K562 (cell line): Measurements from ENCODE around the gene RABGAP1L. TPM values are rescaled to one million over a fixed set of nuclear protein-coding genes. Genes with fewer than 3 reads are reported as not detected.

ENCODE experiments used
- BCOR ChIP-seq: fragments of 450-650 bp; IDR thresholded peaks from 2 replicates; pipeline ENCODE4 v1.6.1; 2016
- BRD9 ChIP-seq: fragments of 450-650 bp; IDR thresholded peaks from 2 replicates; pipeline ENCODE4 v1.6.1; 2018; ENCODE audit warnings: low read depth; ENCODE audit not compliant: partially characterized antibody
- CBX2 ChIP-seq: fragments of 200-600 bp; sonication (generic); IDR thresholded peaks from one replicate; pipeline ENCODE4 v1.6.1; 2012; ENCODE audit warnings: mild to moderate bottlenecking, low read length, inconsistent platforms; ENCODE audit not compliant: insufficient read depth, poor library complexity, severe bottlenecking
- CBX8 ChIP-seq: fragments of 200-600 bp; sonication (generic); IDR thresholded peaks from 2 replicates; pipeline ENCODE4 v1.6.1; 2012; ENCODE audit warnings: borderline replicate concordance, mixed run types, low read depth, mild to moderate bottlenecking, moderate library complexity, mixed read lengths, low read length, control low read depth, inconsistent platforms; ENCODE audit not compliant: poor library complexity, severe bottlenecking; ENCODE audit errors: extremely low read depth
- DACH1 ChIP-seq: fragments of 450-650 bp; IDR thresholded peaks from 2 replicates; pipeline ENCODE4 v1.6.1; 2018; ENCODE audit not compliant: partially characterized antibody
- FOXJ2 ChIP-seq: fragments of 200-800 bp; sonication (Bioruptor generic); IDR thresholded peaks from 2 replicates; pipeline ENCODE4 v1.6.1; 2016; ENCODE audit warnings: missing genetic modification characterization, missing compliant biosample characterization
- FOXK2 ChIP-seq, 2 experiments: fragments of 450-650 bp; IDR thresholded peaks in 1 of 2; conservative IDR thresholded peaks in 1 of 2; 2 replicates each; pipeline ENCODE4 v1.6.1; 2016; ENCODE audit warnings: low read depth in 2 of 2, mild to moderate bottlenecking in 1 of 2
- MCM7 ChIP-seq, 2 experiments: fragments of 450-650 bp; IDR thresholded peaks; 2 replicates each; pipeline ENCODE4 v1.6.1; 2016 to 2018
- POLR2AphosphoS5 ChIP-seq: IDR thresholded peaks from 2 replicates; pipeline ENCODE4 v1.6.1; 2011; ENCODE audit warnings: mild to moderate bottlenecking, low read depth, low read length, moderate library complexity; ENCODE audit not compliant: control insufficient read depth, insufficient read depth
- PRDM10 ChIP-seq: fragments of 450-650 bp; IDR thresholded peaks from 2 replicates; pipeline ENCODE4 v1.6.1; 2018; ENCODE audit not compliant: partially characterized antibody
- PRMT5 ChIP-seq: sonication (generic); formaldehyde crosslinking; IDR thresholded peaks from 2 replicates; pipeline ENCODE4 v1.5.0; 2020; ENCODE audit warnings: missing genetic modification reagents
- RBM25 ChIP-seq: fragments of 200-400 bp; formaldehyde crosslinking; IDR thresholded peaks from 2 replicates; pipeline ENCODE4 v1.6.1; 2018; ENCODE audit warnings: low read length, low read depth, moderate library complexity; ENCODE audit not compliant: severe bottlenecking
- TAF7 ChIP-seq: fragments of 450-650 bp; IDR thresholded peaks from 2 replicates; pipeline ENCODE4 v1.6.1; 2016; ENCODE audit warnings: missing genetic modification characterization, missing compliant biosample characterization
- TRIM24 ChIP-seq, 2 experiments: fragments of 450-650 bp; IDR thresholded peaks; 2 replicates each; pipeline ENCODE4 v1.6.1; 2016
- WHSC1 ChIP-seq: IDR thresholded peaks from one replicate; pipeline ENCODE4 v1.6.1; 2012; ENCODE audit warnings: low read length, control low read depth, inconsistent platforms
- ZBTB9 ChIP-seq: fragments of 450-650 bp; formaldehyde crosslinking; IDR thresholded peaks from 2 replicates; pipeline ENCODE4 v1.4.0; 2020; ENCODE audit warnings: mild to moderate bottlenecking, moderate library complexity
- ZNF263 ChIP-seq: sonication (generic); formaldehyde crosslinking; IDR thresholded peaks from 2 replicates; pipeline ENCODE4 v1.8.0; 2022; ENCODE audit warnings: mild to moderate bottlenecking, missing genetic modification reagents, borderline replicate concordance
- ZNF507 ChIP-seq: conservative IDR thresholded peaks from 2 replicates; pipeline ENCODE4 v1.6.1; 2017; ENCODE audit warnings: missing genetic modification characterization, missing compliant biosample characterization
- ZNF668 ChIP-seq: fragments of 250-450 bp; sonication (Bioruptor Pico); IDR thresholded peaks from 2 replicates; pipeline ENCODE4 v1.8.0; 2022; ENCODE audit warnings: mild to moderate bottlenecking, inconsistent platforms
- ZNF707 ChIP-seq: fragments of 250-450 bp; sonication (Bioruptor Pico); conservative IDR thresholded peaks from 2 replicates; pipeline ENCODE4 v1.8.0; 2022; ENCODE audit warnings: inconsistent platforms, mild to moderate bottlenecking, moderate library complexity
- polyA plus RNA-seq, 8 experiments: library from polyadenylated mRNA; depleted of rRNA in 4 of 8; stranded (reverse) in 5 of 8; unstranded in 3 of 8; fragments of >200 nt; fragmentation: Nextera tagmentation in 2 of 8; fragmentation: Illumina TruSeq in 1 of 8; extraction: Ambion mirVana in 2 of 8; extraction: Trizol in 1 of 8; gene quantifications; 2 replicates each; pipeline versions ENCODE4 v1.2.1 to v1.2.3, GENCODE V29; 2011 to 2014; ENCODE audit warnings: inconsistent platforms in 1 of 8, missing spikeins in 1 of 8
- total RNA-seq, 7 experiments: library from RNA; depleted of rRNA in 6 of 7; stranded (reverse); fragments of >200 nt in 6 of 7; fragmentation: Illumina TruSeq in 2 of 7; extraction: Trizol in 2 of 7; gene quantifications; 2 replicates each; pipeline versions ENCODE4 v1.2.1 to v1.2.3, GENCODE V29; 2011 to 2021; ENCODE audit warnings: low replicate concordance in 1 of 7
- TF ChIP-seq, protein P1 (sequence below): sonication (generic); formaldehyde crosslinking; IDR thresholded peaks from 2 replicates; pipeline ENCODE4 v1.8.0; 2023; ENCODE audit warnings: mild to moderate bottlenecking, missing genetic modification reagents

The RABGAP1L gene
- total and polyA plus RNA-seq, 9 of the 15 experiments (the other 6 are each of a cell fraction or from before 2014, with no cell fraction given): 16.5 to 44.9 (median 26.7) TPM

DNA sequence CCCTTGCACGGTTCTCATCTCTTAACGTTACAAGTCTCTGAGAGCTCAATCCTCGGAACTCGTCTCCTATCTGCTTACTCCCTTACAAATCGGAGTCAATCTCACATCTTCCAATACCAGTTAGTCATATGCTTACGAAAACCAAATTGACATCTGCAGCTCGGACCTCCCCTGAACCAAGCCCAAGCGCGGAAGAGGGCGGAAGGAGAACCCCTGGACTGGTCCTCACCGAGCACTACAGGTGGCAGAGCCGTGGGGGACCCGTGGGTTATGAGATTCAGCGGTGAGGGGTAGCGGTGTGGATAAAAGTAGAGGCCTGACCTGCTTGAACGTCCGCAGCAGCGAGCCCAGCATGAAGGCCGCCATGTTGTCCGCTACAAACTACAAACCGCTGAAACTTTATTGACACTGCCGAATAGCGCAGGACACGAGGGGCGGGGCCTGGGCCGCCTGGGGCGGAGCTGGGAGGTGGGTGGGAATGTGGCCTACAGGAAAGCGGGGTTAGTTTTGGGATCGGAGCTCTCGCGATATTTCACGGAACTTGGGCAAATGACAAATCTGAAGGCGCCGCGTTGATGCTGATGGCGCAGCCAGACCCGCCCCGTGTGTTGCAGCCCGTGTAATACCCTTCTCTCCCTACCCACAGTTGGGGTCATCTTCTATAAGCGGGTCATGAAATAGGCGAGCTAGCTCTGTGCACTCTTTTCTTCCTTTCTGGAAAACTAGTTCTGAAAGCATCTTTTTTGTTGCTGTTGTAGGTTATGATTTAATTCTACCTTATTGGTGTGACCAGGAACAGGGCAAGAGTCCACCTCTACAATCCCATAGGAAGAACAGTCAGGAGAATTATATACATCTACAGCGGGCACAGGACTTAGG, 864.0 kb downstream of the RABGAP1L start, which contains the start of gene MRPS14 (continued):
- TF ChIP-seq FOXK2 (conservative IDR thresholded peaks at IDR 0.05 in 1 of 2, IDR thresholded peaks at IDR 0.05 in 1 of 2; ENCODE audit: low read depth in 2 of 2): peak; percentile 92 to 96
- no peak for TF ChIP-seq CBX2
- peak; percentile 19 for TF ChIP-seq BRD9
- 0 out of 2 replicates have a peak, but pooled peaks have one; percentile 17 for TF ChIP-seq ZBTB9 (CRISPR knock-in tag)
- no peak for TF ChIP-seq PRMT5 (CRISPR knock-in tag)
- TF ChIP-seq PRDM10: peak; percentile 4
- TF ChIP-seq ZNF668 (CRISPR knock-in tag): no peak
- TF ChIP-seq CBX8: no peak
- TF ChIP-seq ZNF707: no peak
- TF ChIP-seq TRIM24 (IDR thresholded peaks at IDR 0.05): no peak; a peak in 1 of 4 replicates
- peak; percentile 92 for TF ChIP-seq POLR2AphosphoS5
- TF ChIP-seq DACH1: no peak
- TF ChIP-seq ZNF507 (tag): no peak
- peak; percentile 92 for TF ChIP-seq FOXJ2
- TF ChIP-seq, protein P1, sequence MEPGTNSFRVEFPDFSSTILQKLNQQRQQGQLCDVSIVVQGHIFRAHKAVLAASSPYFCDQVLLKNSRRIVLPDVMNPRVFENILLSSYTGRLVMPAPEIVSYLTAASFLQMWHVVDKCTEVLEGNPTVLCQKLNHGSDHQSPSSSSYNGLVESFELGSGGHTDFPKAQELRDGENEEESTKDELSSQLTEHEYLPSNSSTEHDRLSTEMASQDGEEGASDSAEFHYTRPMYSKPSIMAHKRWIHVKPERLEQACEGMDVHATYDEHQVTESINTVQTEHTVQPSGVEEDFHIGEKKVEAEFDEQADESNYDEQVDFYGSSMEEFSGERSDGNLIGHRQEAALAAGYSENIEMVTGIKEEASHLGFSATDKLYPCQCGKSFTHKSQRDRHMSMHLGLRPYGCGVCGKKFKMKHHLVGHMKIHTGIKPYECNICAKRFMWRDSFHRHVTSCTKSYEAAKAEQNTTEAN (CRISPR knock-in tag): no peak
- no peak for TF ChIP-seq MCM7 (IDR thresholded peaks at IDR 0.05)
- TF ChIP-seq WHSC1: no peak
- peak; percentile 39 for TF ChIP-seq RBM25
- TF ChIP-seq TAF7 (tag): peak; percentile 82
- TF ChIP-seq ZNF263: peak; percentile 24; the same call in 1 of the 2 replicates
- peak; percentile 28; the same call in 1 of the 2 replicates for TF ChIP-seq BCOR
